Measurements from ENCODE around the gene HOXC5. TPM values are rescaled to one million over a fixed set of nuclear protein-coding genes. Genes with fewer than 3 reads are reported as not detected.

Gene HOXC5
- polyA plus RNA-seq, 2 of the 4 experiments (the other 2 are of a cell fraction), result 0.41 to 0.98 TPM

- TF ChIP-seq ATOH8 (CRISPR knock-in tag; IDR thresholded peaks at IDR 0.05; ENCODE audit: low read depth) (no peak), MYC (IDR thresholded peaks at IDR 0.05; ENCODE audit: borderline replicate concordance, low read length) (no peak), ELK1 (IDR thresholded peaks at IDR 0.05; ENCODE audit: low read depth, low read length) (no peak), NR3C1 (IDR thresholded peaks at IDR 0.05) (no peak), EP300 (IDR thresholded peaks at IDR 0.05) (no peak)
- H3K4me1 ChIP-seq, result peaks cover 19% of the 10 kb centered on the region
- H3K4me2 ChIP-seq, result no peak overlapping the region
- ChIA-PET CTCF (interaction anchor here (1.0 to 28.7 kb wide), 7 partner anchors 9 to 250 kb away, joined by 3 to 1074 read pairs (median 6); partner anchors contain the start of genes HOXC10, HOXC8 and SMUG1), POLR2A (no interaction called here)
- no peak for DNase-seq (ENCODE audit: low read depth in 1 of 2, low spot score in 1 of 2)
- no peak for ATAC-seq
- H3K27ac ChIP-seq, result no peak overlapping the region
- H3K4me3 ChIP-seq, result no peak overlapping the region
- no peaks in the 10 kb centered on the region for H3K9me3 ChIP-seq
- no peak for FAIRE-seq
- WGBS (ENCODE audit: missing lambda C conversion rate), result 87% methylated on average over 19 of the region's 19 CpGs
Measured at GRCh38 chr12:53994009-53994263, 38.9 kb upstream of the HOXC5 start.

GRCh38 chr12:53994264-53995001 lies 38.4 kb upstream of the HOXC5 start:
- no peak overlapping the region for H3K4me2 ChIP-seq
- POLR2A ChIA-PET, result interaction anchor here (0.6 to 1.1 kb wide), 3 partner anchors 10 to 56 kb away, joined by 3 to 4 read pairs (median 3); partner anchors contain the start of gene HOXC10
- DNase-seq (ENCODE audit: low read depth in 1 of 2, low spot score in 1 of 2), result no peak
- H3K4me1 ChIP-seq, result peaks cover 20% of the 10 kb centered on the region
- H3K4me3 ChIP-seq, result no peak overlapping the region
- WGBS (ENCODE audit: missing lambda C conversion rate), result 93% methylated on average over 55 of the region's 60 CpGs
- no peak for TF ChIP-seq MAZ (IDR thresholded peaks at IDR 0.05; ENCODE audit: borderline replicate concordance, low read depth, low read length)
- TF ChIP-seq EHMT2 (IDR thresholded peaks at IDR 0.05; ENCODE audit: low read depth), result no peak
- no peak for TF ChIP-seq BHLHE40 (IDR thresholded peaks at IDR 0.05; ENCODE audit: low read depth, low read length)
- no peak for TF ChIP-seq HEYL (CRISPR knock-in tag; IDR thresholded peaks at IDR 0.05)
- TF ChIP-seq HOXB13 (CRISPR knock-in tag; IDR thresholded peaks at IDR 0.05; ENCODE audit: low read depth), result no peak
- TF ChIP-seq SREBF2 (IDR thresholded peaks at IDR 0.05), result no peak
- no peak for TF ChIP-seq ESRRA (IDR thresholded peaks at IDR 0.05; ENCODE audit: borderline replicate concordance, low read length)
- TF ChIP-seq HDAC2 (IDR thresholded peaks at IDR 0.05), result no peak
- TF ChIP-seq HOXB5 (CRISPR knock-in tag; IDR thresholded peaks at IDR 0.05), result no peak
- TF ChIP-seq MYC (IDR thresholded peaks at IDR 0.05; ENCODE audit: borderline replicate concordance, low read length), result no peak
- TF ChIP-seq FOXS1 (CRISPR knock-in tag; IDR thresholded peaks at IDR 0.05), result no peak
- TF ChIP-seq ZC3H11A (IDR thresholded peaks at IDR 0.05), result no peak
- no peak for FAIRE-seq
- no peaks in the 10 kb centered on the region for H3K9me3 ChIP-seq
- H3K27ac ChIP-seq, result peak overlapping the region; percentile 78 to 89; a peak in 5 of 6 replicates
- CTCF ChIA-PET, result interaction anchor here (1.0 to 28.7 kb wide), 7 partner anchors 8 to 251 kb away, joined by 3 to 1074 read pairs (median 22); partner anchors contain the start of genes HOXC10, HOXC8 and SMUG1
- ATAC-seq, result no peak

GRCh38 chr12:53995002-53995377 lies 37.9 kb upstream of the HOXC5 start:
- H3K9me3 ChIP-seq, result no peaks in the 10 kb centered on the region
- TF ChIP-seq HES2 (IDR thresholded peaks at IDR 0.05) (no peak), ZFP36 (IDR thresholded peaks at IDR 0.05; ENCODE audit: borderline replicate concordance, partially characterized antibody) (no peak), RAD21 (conservative IDR thresholded peaks at IDR 0.05 in 1 of 2, IDR thresholded peaks at IDR 0.05 in 1 of 2) (no peak), ATOH8 (CRISPR knock-in tag; IDR thresholded peaks at IDR 0.05; ENCODE audit: low read depth) (no peak), ESRRA (IDR thresholded peaks at IDR 0.05; ENCODE audit: borderline replicate concordance, low read length) (no peak), EHF (CRISPR knock-in tag; IDR thresholded peaks at IDR 0.05) (no peak)
- WGBS (ENCODE audit: missing lambda C conversion rate), result 84% methylated on average over 17 of the region's 17 CpGs
- FAIRE-seq (no peak), DNase-seq (ENCODE audit: low read depth in 1 of 2, low spot score in 1 of 2) (no peak), ATAC-seq (no peak)
- peak overlapping the region; percentile 37 for H3K4me3 ChIP-seq
- peaks cover 14% of the 10 kb centered on the region for H3K4me1 ChIP-seq
- ChIA-PET POLR2A (interaction anchor here (0.6 to 1.1 kb wide), 3 partner anchors 10 to 57 kb away, joined by 3 to 4 read pairs (median 3); partner anchors contain the start of gene HOXC10), CTCF (interaction anchor here (1.4 to 28.7 kb wide), 4 partner anchors 8 to 205 kb away, joined by 6 to 1074 read pairs (median 88); partner anchors contain the start of genes HOXC10 and SMUG1)
- peak overlapping the region; percentile 50 for H3K4me2 ChIP-seq
- peak overlapping the region; percentile 78 to 89 for H3K27ac ChIP-seq
